Ramos (cell line): ENCODE data around the gene LIN7B.

ENCODE experiments used
- in situ Hi-C: fragments of 300-500 bp; cut with MboI; formaldehyde crosslinking; loops from one replicate; pipeline ENCODE4 v1.14.3; 2022; ENCODE audit warnings: low sequenced_read_pairs; ENCODE audit not compliant: unreplicated experiment

Gene LIN7B

GRCh38 chr19:49160450-49161189, 46.5 kb downstream of the LIN7B start:
- in situ Hi-C loops, result no loop called here

GRCh38 chr19:49161987-49162386, 47.8 kb downstream of the LIN7B start:
- in situ Hi-C loops, result no loop called here

DNA sequence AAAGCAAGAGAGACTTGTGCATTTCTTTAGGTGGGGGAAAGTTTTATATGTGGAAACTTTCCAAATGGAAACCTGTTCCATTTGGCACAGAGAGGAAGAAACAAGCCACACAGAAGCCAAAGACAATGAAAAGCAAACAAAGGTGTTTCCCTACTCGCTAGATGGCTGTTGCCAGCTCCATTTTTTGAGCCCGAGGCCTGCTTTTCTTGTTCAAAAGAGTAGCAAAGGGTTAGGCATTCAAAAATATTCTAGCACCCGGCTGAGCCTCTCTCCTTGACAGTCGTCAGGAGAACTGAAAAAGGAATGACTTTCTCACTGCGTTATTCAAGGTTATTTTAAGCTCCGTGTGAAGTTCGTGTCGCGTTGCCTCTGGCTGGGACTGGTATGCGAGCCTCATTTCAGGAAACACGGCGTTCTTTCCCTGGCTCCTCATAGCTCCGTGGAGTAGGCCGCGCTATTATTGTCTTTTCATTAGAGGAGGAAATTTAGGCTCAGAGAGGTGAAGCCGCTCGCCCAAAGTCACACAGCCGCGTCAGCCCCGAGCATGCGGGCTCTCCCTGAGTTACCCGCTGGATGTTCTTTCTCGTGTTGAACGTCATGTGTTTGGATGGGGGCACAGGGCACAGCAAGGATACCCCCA, 51.1 kb downstream of the LIN7B start:
- in situ Hi-C loops, result no loop called here

DNA sequence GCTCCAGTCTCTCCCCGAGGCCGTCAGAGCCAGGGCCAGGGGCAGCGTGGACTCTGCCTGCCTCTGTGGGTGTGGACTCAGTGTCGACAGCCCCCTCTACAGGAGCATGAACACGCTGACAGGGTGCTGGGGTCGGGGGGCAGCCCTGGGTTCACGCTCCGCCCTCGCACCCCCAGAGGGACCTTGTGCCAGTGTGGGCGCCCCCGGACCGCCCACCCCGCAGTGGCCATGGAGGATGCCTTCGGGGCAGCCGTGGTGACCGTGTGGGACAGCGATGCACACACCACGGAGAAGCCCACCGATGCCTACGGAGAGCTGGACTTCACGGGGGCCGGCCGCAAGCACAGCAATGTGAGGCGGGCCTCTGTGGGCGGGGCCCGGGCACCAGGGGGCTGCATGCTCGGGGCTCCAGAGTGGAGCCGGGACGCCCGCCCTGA, 51.7 kb downstream of the LIN7B start:
- in situ Hi-C loops, result no loop called here

DNA sequence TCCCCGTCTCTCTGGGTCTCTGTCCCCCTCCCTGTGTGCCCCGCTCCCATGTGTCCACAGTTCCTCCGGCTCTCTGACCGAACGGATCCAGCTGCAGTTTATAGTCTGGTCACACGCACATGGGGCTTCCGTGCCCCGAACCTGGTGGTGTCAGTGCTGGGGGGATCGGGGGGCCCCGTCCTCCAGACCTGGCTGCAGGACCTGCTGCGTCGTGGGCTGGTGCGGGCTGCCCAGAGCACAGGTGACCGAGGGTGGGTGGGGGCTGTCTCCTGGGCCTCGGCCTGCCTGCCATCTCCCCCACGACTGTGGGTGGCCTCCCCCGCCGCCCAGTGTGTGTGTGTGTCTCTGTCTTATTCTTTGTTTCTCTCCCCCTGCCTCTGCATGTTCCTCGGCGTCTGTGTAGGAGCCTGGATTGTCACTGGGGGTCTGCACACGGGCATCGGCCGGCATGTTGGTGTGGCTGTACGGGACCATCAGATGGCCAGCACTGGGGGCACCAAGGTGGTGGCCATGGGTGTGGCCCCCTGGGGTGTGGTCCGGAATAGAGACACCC, 53.8 kb downstream of the LIN7B start:
- in situ Hi-C loops, result no loop called here
